ENCODE measurements around the gene EPB41L3. TPM values are rescaled to one million over a fixed set of nuclear protein-coding genes. Genes with fewer than 3 reads are reported as not detected.

EPB41L3 gene
- polyA plus RNA-seq, 1 experiment: 45.0 TPM

- no peak for TF ChIP-seq CTCF (IDR thresholded peaks at IDR 0.05; ENCODE audit: low read depth, low read length)
- CTCF ChIA-PET: interaction anchor here (2.1 kb wide), 1 partner anchor 39 kb away, joined by 11 read pairs; no protein-coding TSS in a partner anchor
- Histone ChIP-seq H3K9me3 (ENCODE audit: control insufficient read depth, insufficient read depth, low read length) (no peaks in the 10 kb centered on the region), H3K4me3 (ENCODE audit: low read depth, low read length) (no peak overlapping the region), H3K27me3 (ENCODE audit: control insufficient read depth, insufficient read depth, low read length) (no peaks in the 10 kb centered on the region), H3K27ac (ENCODE audit: low read depth, low read length) (no peak overlapping the region)
- POLR2A ChIA-PET: interaction anchor here (0.7 kb wide), 1 partner anchor 36 kb away, joined by 11 read pairs; the partner anchor contains the start of gene EPB41L3
- DNase-seq (ENCODE audit: low read depth, low spot score): no peak
Measured at GRCh38 chr18:5507756-5508155, 36.0 kb downstream of the EPB41L3 start.

GRCh38 chr18:5506174-5506573 is 37.6 kb downstream of the EPB41L3 start:
- DNase-seq (ENCODE audit: low read depth, low spot score): no peak
- POLR2A ChIA-PET: no interaction called here
- CTCF ChIA-PET: interaction anchor here (0.6 kb wide), 1 partner anchor 1193 kb away, joined by 3 read pairs; no protein-coding TSS in a partner anchor
- H3K4me3 ChIP-seq (ENCODE audit: low read depth, low read length): no peak overlapping the region
- H3K27me3 ChIP-seq (ENCODE audit: control insufficient read depth, insufficient read depth, low read length): no peaks in the 10 kb centered on the region
- no peak overlapping the region for H3K27ac ChIP-seq (ENCODE audit: low read depth, low read length)
- TF ChIP-seq CTCF (IDR thresholded peaks at IDR 0.05; ENCODE audit: low read depth, low read length): no peak
- H3K9me3 ChIP-seq (ENCODE audit: control insufficient read depth, insufficient read depth, low read length): no peaks in the 10 kb centered on the region

GRCh38 chr18:5503740-5504139 is 40.1 kb downstream of the EPB41L3 start:
- DNase-seq (ENCODE audit: low read depth, low spot score): no peak
- TF ChIP-seq CTCF (IDR thresholded peaks at IDR 0.05; ENCODE audit: low read depth, low read length): no peak
- no peak overlapping the region for H3K4me3 ChIP-seq (ENCODE audit: low read depth, low read length)
- ChIA-PET CTCF (interaction anchor here (1.2 to 1.4 kb wide), 2 partner anchors 41 to 43 kb away, joined by 3 to 6 read pairs; no protein-coding TSS in a partner anchor), POLR2A (interaction anchor here (0.6 kb wide), 2 partner anchors 19 to 1126 kb away, joined by 3 read pairs; no protein-coding TSS in a partner anchor)
- H3K27ac ChIP-seq (ENCODE audit: low read depth, low read length): no peak overlapping the region
- H3K27me3 ChIP-seq (ENCODE audit: control insufficient read depth, insufficient read depth, low read length): no peaks in the 10 kb centered on the region
- no peaks in the 10 kb centered on the region for H3K9me3 ChIP-seq (ENCODE audit: control insufficient read depth, insufficient read depth, low read length)

GRCh38 chr18:5500158-5500939 is 43.4 kb downstream of the EPB41L3 start:
- POLR2A ChIA-PET: no interaction called here
- DNase-seq (ENCODE audit: low read depth, low spot score): no peak
- no peaks in the 10 kb centered on the region for H3K9me3 ChIP-seq (ENCODE audit: control insufficient read depth, insufficient read depth, low read length)

More at GRCh38 chr18:5500158-5500939, 43.4 kb downstream of the EPB41L3 start:
- H3K4me3 ChIP-seq (ENCODE audit: low read depth, low read length): no peak overlapping the region
- CTCF ChIA-PET: interaction anchor here (0.6 kb wide), 1 partner anchor 391 kb away, joined by 3 read pairs; no protein-coding TSS in a partner anchor
- no peaks in the 10 kb centered on the region for H3K27me3 ChIP-seq (ENCODE audit: control insufficient read depth, insufficient read depth, low read length)
- H3K27ac ChIP-seq (ENCODE audit: low read depth, low read length): no peak overlapping the region
- TF ChIP-seq CTCF (IDR thresholded peaks at IDR 0.05; ENCODE audit: low read depth, low read length): no peak

All from AG04450 (cell line).